Bronchial epithelial cell (primary cell): ENCODE results near the gene GLT8D2. TPM values are rescaled to one million over a fixed set of nuclear protein-coding genes. Genes with fewer than 3 reads are reported as not detected.

ENCODE experiments used
- DNase-seq: peaks from one replicate; pipeline ENCODE4 v3.0.0-alpha.2; 2010; ENCODE audit warnings: low read depth
- FAIRE-seq: peaks from 2 replicates; lab custom pipeline; 2011; peaks lifted over from hg19 to GRCh38; lab: Jason Lieb, UNC
- H3K27me3 ChIP-seq: 2 replicates; pipeline ENCODE4 v1.5.1; 2011; ENCODE audit warnings: low read length; ENCODE audit not compliant: control insufficient read depth, insufficient read depth
- H3K36me3 ChIP-seq: 2 replicates; pipeline ENCODE4 v1.5.1; 2011; ENCODE audit warnings: low read length; ENCODE audit not compliant: control insufficient read depth, insufficient read depth
- H3K4me3 ChIP-seq: 2 replicates; pipeline ENCODE4 v1.5.1; 2011; ENCODE audit warnings: mild to moderate bottlenecking, low read depth, low read length, control low read depth
- total RNA-seq: library from RNA; depleted of rRNA; stranded (reverse); fragments of >200 nt; gene quantifications from 2 replicates; pipeline ENCODE4 v1.2.1, GENCODE V29; 2014
- TF ChIP-seq, protein P1 (sequence below): IDR thresholded peaks from 2 replicates; pipeline ENCODE4 v1.5.1; 2011; ENCODE audit warnings: mild to moderate bottlenecking, moderate library complexity, low read length, control low read depth, inconsistent platforms; ENCODE audit not compliant: insufficient read depth, severe bottlenecking

Gene GLT8D2
- total RNA-seq, 1 donor from 2014 or later = 1.3 TPM

DNA sequence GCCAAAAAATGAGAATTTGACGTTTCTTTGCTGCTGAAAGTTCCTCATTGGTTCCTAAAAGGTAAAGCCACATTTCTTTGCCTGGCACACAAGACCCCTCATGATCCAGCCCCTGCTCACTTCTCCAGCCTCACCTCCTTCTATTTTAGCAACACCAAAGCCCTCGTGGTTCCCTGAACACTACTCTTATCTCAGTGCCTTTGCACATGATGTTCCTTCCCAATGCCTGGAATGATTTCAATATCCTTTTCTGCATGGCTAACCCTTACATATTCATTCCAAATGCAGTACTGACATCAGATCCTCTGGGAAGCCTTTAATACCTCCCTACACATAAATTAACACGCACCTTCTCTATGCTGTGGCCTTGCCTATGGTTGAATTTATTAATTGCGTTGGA is 39.9 kb downstream of the GLT8D2 start:
- FAIRE-seq (no peak), DNase-seq (no peak)
- Histone ChIP-seq H3K27me3 (no peaks in the 10 kb centered on the region), H3K36me3 (no peaks in the 10 kb centered on the region), H3K4me3 (no peak overlapping the region)
- TF ChIP-seq, protein P1, sequence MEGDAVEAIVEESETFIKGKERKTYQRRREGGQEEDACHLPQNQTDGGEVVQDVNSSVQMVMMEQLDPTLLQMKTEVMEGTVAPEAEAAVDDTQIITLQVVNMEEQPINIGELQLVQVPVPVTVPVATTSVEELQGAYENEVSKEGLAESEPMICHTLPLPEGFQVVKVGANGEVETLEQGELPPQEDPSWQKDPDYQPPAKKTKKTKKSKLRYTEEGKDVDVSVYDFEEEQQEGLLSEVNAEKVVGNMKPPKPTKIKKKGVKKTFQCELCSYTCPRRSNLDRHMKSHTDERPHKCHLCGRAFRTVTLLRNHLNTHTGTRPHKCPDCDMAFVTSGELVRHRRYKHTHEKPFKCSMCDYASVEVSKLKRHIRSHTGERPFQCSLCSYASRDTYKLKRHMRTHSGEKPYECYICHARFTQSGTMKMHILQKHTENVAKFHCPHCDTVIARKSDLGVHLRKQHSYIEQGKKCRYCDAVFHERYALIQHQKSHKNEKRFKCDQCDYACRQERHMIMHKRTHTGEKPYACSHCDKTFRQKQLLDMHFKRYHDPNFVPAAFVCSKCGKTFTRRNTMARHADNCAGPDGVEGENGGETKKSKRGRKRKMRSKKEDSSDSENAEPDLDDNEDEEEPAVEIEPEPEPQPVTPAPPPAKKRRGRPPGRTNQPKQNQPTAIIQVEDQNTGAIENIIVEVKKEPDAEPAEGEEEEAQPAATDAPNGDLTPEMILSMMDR = no peak

DNA sequence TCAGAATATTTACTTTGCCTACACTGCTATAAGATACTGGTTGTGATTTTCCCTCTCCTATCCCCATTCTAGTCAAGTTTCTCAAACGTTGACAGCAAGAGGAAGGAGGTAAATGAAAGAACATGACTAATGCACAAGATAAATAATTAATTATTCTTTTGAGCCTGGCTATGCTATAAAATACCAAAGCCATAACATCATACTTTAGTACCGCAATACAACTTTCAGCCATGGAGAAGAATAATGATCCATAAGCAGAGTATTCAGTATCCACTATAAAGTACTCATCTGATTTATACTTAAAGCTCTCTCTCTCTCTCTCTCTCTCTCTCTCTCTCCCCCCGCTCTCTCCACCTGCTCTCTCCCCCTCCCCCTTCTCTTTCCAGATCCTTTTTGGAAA is 43.1 kb downstream of the GLT8D2 start:
- H3K27me3 ChIP-seq = no peaks in the 10 kb centered on the region
- DNase-seq (peak; percentile 90), FAIRE-seq (no peak)
- H3K36me3 ChIP-seq = no peaks in the 10 kb centered on the region
- TF ChIP-seq, protein P1 = no peak
- no peak overlapping the region for H3K4me3 ChIP-seq

DNA sequence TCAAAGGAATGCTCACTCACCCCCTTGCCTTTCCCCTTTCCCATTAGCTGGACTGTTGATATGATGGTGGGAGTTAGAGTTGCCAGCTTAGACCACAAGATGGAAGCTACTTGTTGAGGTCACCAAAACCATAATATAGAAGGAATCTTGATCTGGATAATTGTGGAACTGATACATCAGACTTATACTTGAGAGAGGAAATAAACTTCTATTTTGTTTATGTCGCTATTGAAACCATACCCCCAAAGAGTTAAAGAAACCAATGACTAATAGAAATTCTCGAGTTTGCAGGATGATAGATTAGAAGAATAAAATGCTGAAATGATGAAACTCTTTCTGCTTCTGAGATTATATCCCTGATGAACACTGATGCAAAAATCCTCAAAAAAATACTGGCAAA is 46.4 kb downstream of the GLT8D2 start:
- DNase-seq = no peak
- no peaks in the 10 kb centered on the region for H3K36me3 ChIP-seq
- FAIRE-seq = no peak
- H3K4me3 ChIP-seq = no peak overlapping the region
- no peaks in the 10 kb centered on the region for H3K27me3 ChIP-seq
- TF ChIP-seq, protein P1 = no peak

DNA sequence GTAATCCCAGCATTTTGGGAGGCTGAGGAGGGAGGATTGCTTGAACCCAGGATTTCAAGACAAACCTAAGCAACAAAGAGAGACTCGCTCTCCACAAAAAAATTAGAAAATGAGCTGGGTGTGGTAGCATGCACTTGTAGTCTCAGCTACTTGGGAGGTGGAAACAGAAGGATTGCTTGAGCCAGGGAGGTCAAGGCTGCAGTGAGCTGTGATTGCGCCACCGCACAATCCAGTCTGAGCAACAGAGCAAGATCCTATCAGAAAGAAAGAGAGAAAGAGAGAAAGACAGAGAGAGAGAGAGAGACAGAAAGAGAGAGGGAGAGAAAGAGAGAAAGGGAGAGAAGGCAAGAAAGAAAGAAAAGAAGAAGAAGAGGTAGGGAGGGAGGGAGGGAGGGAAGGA is 47.3 kb downstream of the GLT8D2 start:
- H3K4me3 ChIP-seq = no peak overlapping the region
- DNase-seq = no peak
- TF ChIP-seq, protein P1 = no peak
- no peaks in the 10 kb centered on the region for H3K36me3 ChIP-seq
- FAIRE-seq = peak; percentile 97
- H3K27me3 ChIP-seq = no peaks in the 10 kb centered on the region

DNA sequence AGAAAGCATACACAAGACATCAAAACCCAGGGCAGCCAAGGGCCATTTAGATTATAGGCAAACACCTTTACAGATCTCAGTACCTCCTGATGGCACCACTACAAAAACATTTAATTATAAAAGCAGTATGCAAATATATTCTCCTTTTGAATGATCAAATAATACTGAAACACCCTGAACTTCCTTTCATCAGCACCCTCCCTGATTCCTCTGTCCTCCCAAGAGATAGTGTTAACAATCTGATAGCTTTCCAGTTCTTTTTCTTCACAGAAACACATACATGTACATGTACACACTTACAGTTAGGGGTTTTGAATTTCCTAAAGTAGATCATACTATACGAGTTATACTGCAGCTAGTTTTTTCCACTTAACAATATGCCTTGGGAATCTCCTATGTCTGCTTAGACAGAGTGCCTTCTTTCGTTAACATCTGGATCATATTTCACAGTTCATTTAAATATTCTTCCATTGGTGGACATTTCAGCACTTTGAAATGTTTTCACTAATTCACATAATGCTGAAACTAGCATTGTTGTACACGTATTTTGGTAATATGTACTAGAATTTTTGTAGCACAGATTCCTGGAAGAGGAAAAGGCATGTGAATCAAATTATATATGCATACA is 49.1 kb downstream of the GLT8D2 start:
- FAIRE-seq = no peak
- TF ChIP-seq, protein P1 = no peak
- Histone ChIP-seq H3K36me3 (no peaks in the 10 kb centered on the region), H3K27me3 (no peaks in the 10 kb centered on the region), H3K4me3 (no peak overlapping the region)
- DNase-seq = no peak

DNA sequence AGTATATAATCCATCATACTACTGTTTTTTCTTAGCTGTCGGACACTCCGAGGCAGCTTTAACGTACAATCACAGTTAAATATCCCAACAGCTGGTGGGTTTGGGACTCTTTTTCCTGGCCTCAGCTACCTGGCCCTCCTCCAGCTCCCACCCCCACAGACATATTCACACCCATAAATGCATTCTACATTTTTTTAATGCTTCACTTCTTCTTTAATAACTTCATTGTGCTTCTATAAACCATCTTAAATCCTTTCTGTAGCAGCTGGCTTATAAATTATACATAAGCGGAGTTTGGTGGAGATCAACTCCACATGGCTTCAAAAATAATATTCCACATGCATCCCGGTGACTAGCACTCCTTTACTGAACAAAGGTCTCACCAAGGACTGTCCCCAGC is 51.0 kb downstream of the GLT8D2 start:
- TF ChIP-seq, protein P1 = no peak
- FAIRE-seq = no peak
- no peak overlapping the region for H3K4me3 ChIP-seq

More for the DNA sequence above, 51.0 kb downstream of the GLT8D2 start:
- DNase-seq = no peak
- no peaks in the 10 kb centered on the region for H3K27me3 ChIP-seq
- H3K36me3 ChIP-seq = no peaks in the 10 kb centered on the region
